GM23338 (cell line): ENCODE data around the gene AHDC1. TPM values are rescaled to one million over a fixed set of nuclear protein-coding genes. Genes with fewer than 3 reads are reported as not detected.

Experiments
- ATAC-seq: fragments of 200-7000 bp; cut with Tn5 transposase; 3 replicates; pipeline ENCODE4 v1.9.1; 2020
- DNase-seq: peaks from one replicate; pipeline ENCODE4 v3.0.0-alpha.2; 2015; ENCODE audit warnings: low spot score
- H2AFZ ChIP-seq: fragments of 200-600 bp; sonication (generic); 2 replicates; pipeline ENCODE4 v1.8.0; 2016; ENCODE audit warnings: antibody characterized with exemption, mild to moderate bottlenecking, moderate library complexity
- H3F3A ChIP-seq: fragments of 200-600 bp; sonication (generic); replicated peaks from 2 replicates; pipeline ENCODE4 v1.8.0; 2017; ENCODE audit warnings: antibody characterized with exemption, mixed run types, low read depth
- H3K27ac ChIP-seq: fragments of 200-600 bp; sonication (generic); 2 replicates; pipeline ENCODE4 v1.6.1; 2016; ENCODE audit warnings: low read depth
- H3K27me3 ChIP-seq: fragments of 200-600 bp; sonication (generic); 2 replicates; pipeline ENCODE4 v1.8.0; 2016; ENCODE audit warnings: mild to moderate bottlenecking, mixed run types, moderate library complexity; ENCODE audit not compliant: insufficient read depth
- H3K36me3 ChIP-seq: fragments of 200-600 bp; sonication (generic); 2 replicates; pipeline ENCODE4 v1.8.0; 2016; ENCODE audit warnings: mild to moderate bottlenecking; ENCODE audit not compliant: insufficient read depth
- H3K4me1 ChIP-seq: fragments of 200-600 bp; sonication (generic); 2 replicates; pipeline ENCODE4 v1.8.0; 2016; ENCODE audit warnings: mild to moderate bottlenecking, moderate library complexity; ENCODE audit not compliant: insufficient read depth
- H3K4me2 ChIP-seq: fragments of 200-600 bp; sonication (generic); 2 replicates; pipeline ENCODE4 v1.7.1; 2017; ENCODE audit warnings: mixed run types
- H3K4me3 ChIP-seq: fragments of 200-600 bp; sonication (generic); 2 replicates; pipeline ENCODE4 v1.6.1; 2016; ENCODE audit warnings: mixed run types
- H3K79me2 ChIP-seq: fragments of 200-600 bp; sonication (generic); replicated peaks from 2 replicates; pipeline ENCODE4 v1.8.0; 2017; ENCODE audit warnings: mild to moderate bottlenecking; ENCODE audit not compliant: insufficient read depth
- H3K9me2 ChIP-seq: fragments of 200-600 bp; sonication (generic); 2 replicates; pipeline ENCODE4 v1.8.0; 2017; ENCODE audit not compliant: insufficient read depth
- H4K20me1 ChIP-seq: fragments of 200-600 bp; sonication (generic); replicated peaks from 2 replicates; pipeline ENCODE4 v1.8.0; 2017; ENCODE audit warnings: mild to moderate bottlenecking; ENCODE audit not compliant: insufficient read depth
- H3K27ac Mint-ChIP-seq: 2 replicates; pipeline ENCODE4 v1.8.0; 2020; ENCODE audit warnings: inconsistent platforms, mild to moderate bottlenecking, moderate library complexity, mixed read lengths
- H3K27me3 Mint-ChIP-seq: 3 replicates; pipeline ENCODE4 v1.8.0; 2022; ENCODE audit warnings: low read depth, mild to moderate bottlenecking, moderate library complexity, mixed read lengths, inconsistent platforms; ENCODE audit not compliant: insufficient read depth, poor library complexity
- H3K36me3 Mint-ChIP-seq: 3 replicates; pipeline ENCODE4 v1.8.0; 2021; ENCODE audit warnings: low read depth, mild to moderate bottlenecking, inconsistent platforms, moderate library complexity, mixed read lengths
- H3K4me1 Mint-ChIP-seq: 3 replicates; pipeline ENCODE4 v1.8.0; 2020; ENCODE audit warnings: mild to moderate bottlenecking, inconsistent platforms, mixed read lengths
- H3K4me3 Mint-ChIP-seq: 3 replicates; pipeline ENCODE4 v1.8.0; 2021; ENCODE audit warnings: moderate library complexity, mild to moderate bottlenecking, inconsistent platforms, mixed read lengths
- H3K9me3 Mint-ChIP-seq: 3 replicates; pipeline ENCODE4 v1.8.0; 2020; ENCODE audit warnings: moderate library complexity, mild to moderate bottlenecking, inconsistent platforms, mixed read lengths
- CREB1 ChIP-seq: fragments of 250-450 bp; sonication (Bioruptor Pico); IDR thresholded peaks from 2 replicates; pipeline ENCODE4 v1.5.0; 2020; ENCODE audit warnings: low read depth, mild to moderate bottlenecking, moderate library complexity
- CTCF ChIP-seq, 2 experiments: fragments of 200-600 bp in 1 of 2; sonication (generic) in 1 of 2; conservative IDR thresholded peaks; 2 replicates each; pipeline versions ENCODE4 v1.5.1 to v1.6.1; 2016 to 2017; ENCODE audit warnings: antibody characterized with exemption in 2 of 2, low read depth in 2 of 2, mild to moderate bottlenecking in 2 of 2, moderate library complexity in 1 of 2
- EZH2 ChIP-seq: fragments of 200-600 bp; sonication (generic); IDR thresholded peaks from one replicate; pipeline ENCODE4 v1.8.0; 2017; ENCODE audit warnings: antibody characterized with exemption, mild to moderate bottlenecking, low read depth; ENCODE audit not compliant: unreplicated experiment
- JUNB ChIP-seq: IDR thresholded peaks from one replicate; pipeline ENCODE4 v1.6.1; 2016; ENCODE audit warnings: antibody characterized with exemption; ENCODE audit not compliant: unreplicated experiment
- POLR2AphosphoS5 ChIP-seq: IDR thresholded peaks from 2 replicates; pipeline ENCODE4 v1.6.1; 2016; ENCODE audit warnings: antibody characterized with exemption, low read depth
- REST ChIP-seq: IDR thresholded peaks from one replicate; pipeline ENCODE4 v1.6.1; 2018; ENCODE audit warnings: antibody characterized with exemption; ENCODE audit not compliant: unreplicated experiment
- STAT1 ChIP-seq: IDR thresholded peaks from one replicate; pipeline ENCODE4 v1.6.1; 2016; ENCODE audit warnings: antibody characterized with exemption; ENCODE audit not compliant: unreplicated experiment
- ZNF114 ChIP-seq: fragments of 250-450 bp; sonication (Bioruptor Pico); IDR thresholded peaks from 2 replicates; pipeline ENCODE4 v1.5.0; 2020; ENCODE audit warnings: mild to moderate bottlenecking, moderate library complexity
- ZNF331 ChIP-seq: fragments of 250-450 bp; sonication (Bioruptor Pico); IDR thresholded peaks from 2 replicates; pipeline ENCODE4 v1.5.0; 2020; ENCODE audit warnings: low read depth, mild to moderate bottlenecking, moderate library complexity
- polyA plus RNA-seq: library from polyadenylated mRNA; unstranded; fragments of >200 nt; fragmentation: Nextera tagmentation; extraction: Ambion mirVana; gene quantifications from 2 replicates; pipeline ENCODE4 v1.2.1, GENCODE V29; 2016
- total RNA-seq: library from RNA; depleted of rRNA; stranded (reverse); fragments of >200 nt; shearing (Covaris generic); gene quantifications from 2 replicates; pipeline ENCODE4 v1.2.3, GENCODE V29; 2014

Gene AHDC1
- total and polyA plus RNA-seq, 2 experiments from 2014 or later: 8.3 to 22.2 TPM

- peak overlapping the region; percentile 94 for H3K4me2 ChIP-seq
- no peak overlapping the region for H3K27ac Mint-ChIP-seq
- peaks cover 37% of the 10 kb centered on the region for H3K27me3 Mint-ChIP-seq
- peaks cover 71% of the 10 kb centered on the region for H3K4me1 ChIP-seq
- H3K79me2 ChIP-seq: peaks cover 46% of the 10 kb centered on the region
- no peaks in the 10 kb centered on the region for H3K9me3 Mint-ChIP-seq
- DNase-seq (peak; percentile 88), ATAC-seq (peak; percentile 5)
- no peak overlapping the region for H2AFZ ChIP-seq
- H3K36me3 Mint-ChIP-seq: no peaks in the 10 kb centered on the region; the same call in 2 of the 3 replicates
- H3K27me3 ChIP-seq: peaks cover 8% of the 10 kb centered on the region; the same call in 1 of the 2 replicates
- peak overlapping the region; percentile 85 for H3K4me3 Mint-ChIP-seq
- H3K4me1 Mint-ChIP-seq: peaks cover 65% of the 10 kb centered on the region
- no peak overlapping the region for H3K27ac ChIP-seq
- H3K9me2 ChIP-seq: no peaks in the 10 kb centered on the region
- 0 out of 2 replicates have a peak, but pooled peaks cover 12% of the 10 kb centered on the region for H3F3A ChIP-seq
- no peaks in the 10 kb centered on the region for H3K36me3 ChIP-seq
- TF ChIP-seq CTCF (conservative IDR thresholded peaks at IDR 0.05; ENCODE audit: low read depth in 2 of 2) (peak in 1 of 2 experiments; percentile 21; a peak in 2 of 4 replicates), JUNB (no peak)
- H3K4me3 ChIP-seq: peak overlapping the region; percentile 89
- H4K20me1 ChIP-seq: peaks cover 23% of the 10 kb centered on the region
These were observed 1.3 kb downstream of the AHDC1 start for GRCh38 chr1:27602462-27603308.

- TF ChIP-seq STAT1: no peak
- TF ChIP-seq ZNF331: no peak
- Histone ChIP-seq H3K4me3 (peak overlapping the region; percentile 89), H3K27ac (no peak overlapping the region), H3K4me1 (peaks cover 66% of the 10 kb centered on the region), H4K20me1 (peaks cover 23% of the 10 kb centered on the region), H2AFZ (no peak overlapping the region), H3K27me3 (peaks cover 8% of the 10 kb centered on the region; the same call in 1 of the 2 replicates), H3K4me2 (peak overlapping the region; percentile 89), H3K9me2 (no peaks in the 10 kb centered on the region), H3K36me3 (no peaks in the 10 kb centered on the region), H3F3A (0 out of 2 replicates have a peak, but pooled peaks cover 12% of the 10 kb centered on the region), H3K79me2 (peaks cover 53% of the 10 kb centered on the region)
- ATAC-seq (peak; percentile 0; the same call in 2 of the 3 replicates), DNase-seq (no peak)
- Mint-ChIP-seq H3K4me1 (peaks cover 57% of the 10 kb centered on the region), H3K36me3 (no peaks in the 10 kb centered on the region; the same call in 2 of the 3 replicates), H3K27me3 (peaks cover 30% of the 10 kb centered on the region), H3K4me3 (peak overlapping the region; percentile 85), H3K27ac (no peak overlapping the region), H3K9me3 (no peaks in the 10 kb centered on the region)
These were observed 2.0 kb downstream of the AHDC1 start for GRCh38 chr1:27601771-27602461.

GRCh38 chr1:27601321-27601770 lies 2.6 kb downstream of the AHDC1 start:
- TF ChIP-seq REST (no peak), EZH2 (no peak), JUNB (no peak), STAT1 (no peak), CREB1 (CRISPR knock-in tag) (no peak), ZNF114 (CRISPR knock-in tag) (no peak), POLR2AphosphoS5 (no peak), ZNF331 (no peak)
- H3K9me2 ChIP-seq: no peaks in the 10 kb centered on the region
- DNase-seq: no peak
- 0 out of 2 replicates have a peak, but pooled peaks cover 12% of the 10 kb centered on the region for H3F3A ChIP-seq
- no peak overlapping the region for H2AFZ ChIP-seq
- H3K4me1 Mint-ChIP-seq: peaks cover 51% of the 10 kb centered on the region
- H3K36me3 Mint-ChIP-seq: no peaks in the 10 kb centered on the region; the same call in 2 of the 3 replicates
- peaks cover 63% of the 10 kb centered on the region for H3K4me1 ChIP-seq
- H3K27me3 ChIP-seq: peaks cover 8% of the 10 kb centered on the region; the same call in 1 of the 2 replicates
- H4K20me1 ChIP-seq: peaks cover 23% of the 10 kb centered on the region
- no peaks in the 10 kb centered on the region for H3K9me3 Mint-ChIP-seq
- no peak overlapping the region for H3K27ac ChIP-seq
- ATAC-seq: no peak
- no peak overlapping the region; the same call in 1 of the 2 replicates for H3K27ac Mint-ChIP-seq
- peaks cover 25% of the 10 kb centered on the region for H3K27me3 Mint-ChIP-seq
- H3K4me3 ChIP-seq: peak overlapping the region; percentile 89; the same call in 1 of the 2 replicates
- H3K79me2 ChIP-seq: peaks cover 56% of the 10 kb centered on the region
- peak overlapping the region; percentile 89 for H3K4me2 ChIP-seq
- peak overlapping the region; percentile 63 for H3K4me3 Mint-ChIP-seq
- H3K36me3 ChIP-seq: no peaks in the 10 kb centered on the region
